ENCODE results near the gene FBXO5.
"Not testable (repeated sequence)": the region's sequence is repeated elsewhere in the genome, so short reads cannot be mapped to it uniquely, and the experiment has no call there.

FBXO5 gene

GRCh38 chr6:152993847-152994246 lies 11.0 kb upstream of the FBXO5 start:
- no peak for TF ChIP-seq CTCF (conservative IDR thresholded peaks at IDR 0.05; ENCODE audit: control insufficient read depth, insufficient read depth, low read depth, low read length)

GRCh38 chr6:152993431-152993830 lies 10.6 kb upstream of the FBXO5 start:
- DNase-seq (ENCODE audit: low read depth), result no peak
- no peak overlapping the region for H3K4me3 ChIP-seq (ENCODE audit: control insufficient read depth, low read depth, low read length)
- TF ChIP-seq CTCF (conservative IDR thresholded peaks at IDR 0.05; ENCODE audit: control insufficient read depth, insufficient read depth, low read depth, low read length), result peak; percentile 30

More at GRCh38 chr6:152993847-152994246, 11.0 kb upstream of the FBXO5 start:
- H3K4me3 ChIP-seq (ENCODE audit: control insufficient read depth, low read depth, low read length), result no peak overlapping the region
- DNase-seq (ENCODE audit: low read depth), result no peak

- H3K4me3 ChIP-seq (ENCODE audit: control insufficient read depth, low read depth, low read length), result no peak overlapping the region
- TF ChIP-seq CTCF (conservative IDR thresholded peaks at IDR 0.05; ENCODE audit: control insufficient read depth, insufficient read depth, low read depth, low read length), result no peak
- DNase-seq (ENCODE audit: low read depth), result no peak
Measured at GRCh38 chr6:152986978-152987377, 4.1 kb upstream of the FBXO5 start.

- not testable (repeated sequence) for DNase-seq (ENCODE audit: low read depth); H3K4me3 ChIP-seq (ENCODE audit: control insufficient read depth, low read depth, low read length)
Measured at GRCh38 chr6:152985300-152985699, 2.5 kb upstream of the FBXO5 start.

- no peak for TF ChIP-seq CTCF (conservative IDR thresholded peaks at IDR 0.05; ENCODE audit: control insufficient read depth, insufficient read depth, low read depth, low read length)
- H3K4me3 ChIP-seq (ENCODE audit: control insufficient read depth, low read depth, low read length), result peak overlapping the region; percentile 92
- no peak for DNase-seq (ENCODE audit: low read depth)
Measured at GRCh38 chr6:152984513-152984872, 1.7 kb upstream of the FBXO5 start.

GRCh38 chr6:152983637-152984512 lies 1.0 kb upstream of the FBXO5 start:
- TF ChIP-seq CTCF (conservative IDR thresholded peaks at IDR 0.05; ENCODE audit: control insufficient read depth, insufficient read depth, low read depth, low read length), result no peak
- peak overlapping the region; percentile 92 for H3K4me3 ChIP-seq (ENCODE audit: control insufficient read depth, low read depth, low read length)
- peak; percentile 88 for DNase-seq (ENCODE audit: low read depth)

- H3K4me3 ChIP-seq (ENCODE audit: control insufficient read depth, low read depth, low read length), result peak overlapping the region; percentile 92
- no peak for TF ChIP-seq CTCF (conservative IDR thresholded peaks at IDR 0.05; ENCODE audit: control insufficient read depth, insufficient read depth, low read depth, low read length)
- DNase-seq (ENCODE audit: low read depth), result no peak
Measured at GRCh38 chr6:152981989-152982903, 595 bp downstream of the FBXO5 start.

Data from fibroblast of mammary gland (primary cell).